B cell (primary cell): ENCODE data around the gene TCERG1L. TPM values are rescaled to one million over a fixed set of nuclear protein-coding genes. Genes with fewer than 3 reads are reported as not detected.

ENCODE experiments used
- ATAC-seq: fragments of 200-7000 bp; cut with Tn5 transposase; one replicate; pipeline ENCODE4 v1.10.0; 2021; ENCODE audit warnings: low read depth, mild to moderate bottlenecking, moderate number of reproducible peaks, moderate library complexity
- CTCF ChIA-PET: fragments of 350-600 bp; sonication (Branson Sonifier 250); formaldehyde crosslinking; loops from one replicate; lab custom pipeline; 2021; ENCODE audit warnings: antibody characterized with exemption, inconsistent platforms; lab: Charles Lee
- POLR2A ChIA-PET: fragments of 350-600 bp; sonication (Branson Sonifier 250); formaldehyde crosslinking; loops from one replicate; lab custom pipeline; 2021; ENCODE audit warnings: antibody characterized with exemption; lab: Charles Lee
- DNase-seq: peaks from one replicate; pipeline ENCODE4 v3.0.0; 2013
- H2AFZ ChIP-seq: 2 replicates; pipeline ENCODE4 v1.6.1; 2012; ENCODE audit warnings: mild to moderate bottlenecking, low read depth, low read length; ENCODE audit not compliant: insufficient read depth, poor library complexity, severe bottlenecking
- H3K27ac ChIP-seq, 2 donors: 1 replicate in 1 of 2; 2 replicates in 1 of 2; pipeline ENCODE4 v1.5.1; 2012 to 2013; ENCODE audit warnings: low read length in 2 of 2, mild to moderate bottlenecking in 2 of 2, moderate library complexity in 1 of 2
- H3K27me3 ChIP-seq, 4 experiments: fragments of 200-600 bp in 1 of 4; sonication (generic) in 1 of 4; replicated peaks in 1 of 4; 1 replicate in 2 of 4; 2 replicates in 2 of 4; pipeline versions ENCODE4 v1.6.1 to v1.7.0; 2013 to 2016; ENCODE audit warnings: low read length in 3 of 4, mild to moderate bottlenecking in 2 of 4, mixed read lengths in 1 of 4, moderate library complexity in 1 of 4; ENCODE audit not compliant: insufficient read depth in 4 of 4, control insufficient read depth in 3 of 4; ENCODE audit errors: control extremely low read depth in 1 of 4
- H3K36me3 ChIP-seq, 2 experiments: replicated peaks in 1 of 2; 1 replicate in 1 of 2; 2 replicates in 1 of 2; pipeline versions ENCODE4 v1.6.1 to v1.7.1; 2013; ENCODE audit warnings: low read length in 1 of 2; ENCODE audit not compliant: insufficient read depth in 2 of 2, control insufficient read depth in 1 of 2; ENCODE audit errors: control extremely low read depth in 1 of 2, extremely low read depth in 1 of 2
- H3K4me1 ChIP-seq, 2 donors: fragments of 200-600 bp in 1 of 2; sonication (generic) in 1 of 2; 1 replicate in 1 of 2; 2 replicates in 1 of 2; pipeline versions ENCODE4 v1.5.1 to v1.6.1; 2013 to 2017; ENCODE audit warnings: low read length in 2 of 2; ENCODE audit not compliant: control insufficient read depth in 2 of 2, insufficient read depth in 2 of 2
- H3K4me2 ChIP-seq: replicated peaks from 2 replicates; pipeline ENCODE3; 2012; ENCODE audit warnings: mild to moderate bottlenecking, low read depth, low read length; ENCODE audit not compliant: poor library complexity, severe bottlenecking
- H3K4me3 ChIP-seq, 5 experiments: fragments of 200-600 bp in 1 of 5; sonication (generic) in 1 of 5; 1 replicate in 3 of 5; 2 replicates in 2 of 5; pipeline versions ENCODE4 v1.5.1 to v1.7.0; 2011 to 2016; ENCODE audit warnings: low read length in 4 of 5, mild to moderate bottlenecking in 4 of 5, low read depth in 2 of 5, control low read depth in 1 of 5, moderate library complexity in 1 of 5; ENCODE audit not compliant: insufficient read depth in 1 of 5; ENCODE audit errors: control extremely low read depth in 1 of 5, extremely low read depth in 1 of 5
- H3K79me2 ChIP-seq: fragments of 200-600 bp; sonication (generic); one replicate; pipeline ENCODE4 v1.6.0; 2016; ENCODE audit warnings: low read length; ENCODE audit not compliant: control insufficient read depth, insufficient read depth
- H3K9ac ChIP-seq: fragments of 200-600 bp; sonication (generic); 2 replicates; pipeline ENCODE4 v1.6.1; 2017; ENCODE audit warnings: mild to moderate bottlenecking, low read length, moderate library complexity
- H3K9me3 ChIP-seq, 3 donors: one replicate each; pipeline versions ENCODE4 v1.6.1 to v1.7.1; 2013; ENCODE audit warnings: low read length in 2 of 3; ENCODE audit not compliant: control insufficient read depth in 2 of 3, insufficient read depth in 1 of 3; ENCODE audit errors: control extremely low read depth in 1 of 3
- H4K20me1 ChIP-seq: 2 replicates; pipeline ENCODE4 v1.6.0; 2012; ENCODE audit warnings: mild to moderate bottlenecking, low read length; ENCODE audit not compliant: insufficient read depth, control insufficient read depth, poor library complexity, severe bottlenecking
- H3K27ac Mint-ChIP-seq: one replicate; pipeline ENCODE4 v1.8.0; 2021; ENCODE audit warnings: mixed read lengths
- H3K27me3 Mint-ChIP-seq: one replicate; pipeline ENCODE4 v1.8.0; 2021; ENCODE audit warnings: mixed read lengths
- H3K4me1 Mint-ChIP-seq: one replicate; pipeline ENCODE4 v1.8.0; 2021; ENCODE audit warnings: mixed read lengths
- H3K4me3 Mint-ChIP-seq: one replicate; pipeline ENCODE4 v1.8.0; 2021; ENCODE audit warnings: mixed read lengths
- H3K9me3 Mint-ChIP-seq: one replicate; pipeline ENCODE4 v1.8.0; 2022; ENCODE audit warnings: mixed read lengths; ENCODE audit not compliant: insufficient read depth
- EZH2 ChIP-seq: IDR thresholded peaks from 2 replicates; pipeline ENCODE4 v1.6.1; 2012; ENCODE audit warnings: borderline replicate concordance, low read depth, mild to moderate bottlenecking, moderate library complexity, low read length; ENCODE audit not compliant: insufficient read depth, poor library complexity, severe bottlenecking
- WGBS: methylation state at CpG from one replicate; pipeline ENCODE4 v1.1.5; 2013; ENCODE audit warnings: missing lambda C conversion rate; ENCODE audit not compliant: insufficient coverage; 5-methylcytosine and 5-hydroxymethylcytosine counted together
- intact Hi-C: fragments of 100-400 bp; cut with micrococcal nuclease; formaldehyde crosslinking; loops from one replicate; pipeline ENCODE4 v1.10.0; 2022
- polyA plus RNA-seq: library from polyadenylated mRNA; depleted of rRNA; stranded (reverse); fragments of >200 nt; gene quantifications from 2 replicates; pipeline ENCODE4 v1.2.3, GENCODE V29; 2012
- total RNA-seq, 2 donors: library from RNA; stranded (reverse); fragments of 120-200 nt in 1 of 2; gene quantifications; 1 replicate in 1 of 2; 2 replicates in 1 of 2; pipeline versions ENCODE4 v1.2.3 to v1.2.4, GENCODE V29; 2013 to 2022
- TF ChIP-seq, protein P1 (sequence below): fragments of 200-600 bp; IDR thresholded peaks from one replicate; pipeline ENCODE4 v1.8.0; 2022; ENCODE audit warnings: antibody characterized with exemption, mild to moderate bottlenecking

TCERG1L gene
- total and polyA plus RNA-seq, 2 donors (not counting 1 experiment from before 2014, with no cell fraction given), result 0.10 TPM; not detected in 1

DNA sequence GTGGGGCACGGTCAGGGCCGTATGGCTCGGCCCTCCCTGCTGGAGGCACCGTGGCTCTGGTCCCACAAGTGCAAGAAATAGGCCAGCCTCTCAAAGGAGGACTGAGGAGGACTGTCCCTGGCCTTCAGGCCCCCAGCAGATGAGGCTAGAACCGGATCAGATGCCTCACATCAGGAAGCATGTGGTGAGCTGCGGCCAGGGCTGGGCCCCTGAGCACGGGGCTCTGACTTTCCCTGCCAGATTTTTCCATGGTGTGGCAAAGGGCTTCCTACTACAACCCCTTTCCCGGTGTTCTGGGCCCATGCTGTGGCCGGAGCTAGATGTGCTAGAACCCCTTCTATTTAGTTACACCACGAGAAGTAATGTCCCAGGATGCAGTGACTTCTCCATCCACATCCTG lies 100.4 kb downstream of the TCERG1L start:
- Histone ChIP-seq H3K27me3 (no peaks in the 10 kb centered on the region), H3K9ac (no peak overlapping the region)
- no peak for ATAC-seq

DNA sequence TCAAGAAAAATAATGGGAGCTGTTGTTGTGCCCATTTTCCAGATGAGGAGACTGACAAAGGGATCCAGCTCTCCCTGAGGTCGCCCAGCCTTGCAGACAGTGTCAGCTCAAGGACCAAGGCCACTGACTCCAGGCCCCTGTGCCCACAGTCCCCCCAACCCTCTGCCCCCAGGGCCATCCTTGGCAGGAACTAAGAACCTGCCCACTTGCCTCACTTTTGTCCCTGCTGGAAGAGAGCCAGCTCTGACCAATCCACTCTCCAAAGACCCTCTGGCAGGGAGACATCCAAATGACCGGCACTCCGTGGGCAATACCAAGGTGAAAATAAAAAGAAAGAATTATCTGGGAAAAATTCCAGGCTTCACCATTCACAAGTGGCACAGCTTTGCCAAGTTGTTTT lies 101.3 kb downstream of the TCERG1L start:
- no peak overlapping the region for H3K4me2 ChIP-seq
- Mint-ChIP-seq H3K4me3 (no peak overlapping the region), H3K27me3 (no peaks in the 10 kb centered on the region), H3K27ac (no peak overlapping the region), H3K9me3 (no peaks in the 10 kb centered on the region), H3K4me1 (no peaks in the 10 kb centered on the region)
- no peak overlapping the region for H3K9ac ChIP-seq
- H3K4me1 ChIP-seq, result no peaks in the 10 kb centered on the region
- H2AFZ ChIP-seq, result no peak overlapping the region
- CTCF ChIA-PET, result no interaction called here
- peaks cover 0 to 38% (median 0%) of the 10 kb centered on the region in 3 donors for H3K9me3 ChIP-seq
- H3K4me3 ChIP-seq, result no peak overlapping the region
- 60% methylated on average over 1 of the region's 3 CpGs for WGBS
- H3K27ac ChIP-seq, result no peak overlapping the region
- H4K20me1 ChIP-seq, result no peaks in the 10 kb centered on the region
- H3K27me3 ChIP-seq, result no peaks in the 10 kb centered on the region
- POLR2A ChIA-PET, result no interaction called here
- intact Hi-C loops, result no loop called here
- no peak for ATAC-seq
- no peak for DNase-seq
- H3K79me2 ChIP-seq, result no peaks in the 10 kb centered on the region
- TF ChIP-seq, protein P1, sequence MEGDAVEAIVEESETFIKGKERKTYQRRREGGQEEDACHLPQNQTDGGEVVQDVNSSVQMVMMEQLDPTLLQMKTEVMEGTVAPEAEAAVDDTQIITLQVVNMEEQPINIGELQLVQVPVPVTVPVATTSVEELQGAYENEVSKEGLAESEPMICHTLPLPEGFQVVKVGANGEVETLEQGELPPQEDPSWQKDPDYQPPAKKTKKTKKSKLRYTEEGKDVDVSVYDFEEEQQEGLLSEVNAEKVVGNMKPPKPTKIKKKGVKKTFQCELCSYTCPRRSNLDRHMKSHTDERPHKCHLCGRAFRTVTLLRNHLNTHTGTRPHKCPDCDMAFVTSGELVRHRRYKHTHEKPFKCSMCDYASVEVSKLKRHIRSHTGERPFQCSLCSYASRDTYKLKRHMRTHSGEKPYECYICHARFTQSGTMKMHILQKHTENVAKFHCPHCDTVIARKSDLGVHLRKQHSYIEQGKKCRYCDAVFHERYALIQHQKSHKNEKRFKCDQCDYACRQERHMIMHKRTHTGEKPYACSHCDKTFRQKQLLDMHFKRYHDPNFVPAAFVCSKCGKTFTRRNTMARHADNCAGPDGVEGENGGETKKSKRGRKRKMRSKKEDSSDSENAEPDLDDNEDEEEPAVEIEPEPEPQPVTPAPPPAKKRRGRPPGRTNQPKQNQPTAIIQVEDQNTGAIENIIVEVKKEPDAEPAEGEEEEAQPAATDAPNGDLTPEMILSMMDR, result no peak
- TF ChIP-seq EZH2, result no peak
- H3K36me3 ChIP-seq, result no peaks in the 10 kb centered on the region

More for the DNA sequence above, 100.4 kb downstream of the TCERG1L start:
- no peaks in the 10 kb centered on the region for H3K4me1 ChIP-seq
- H3K36me3 ChIP-seq, result no peaks in the 10 kb centered on the region
- no peak overlapping the region for H2AFZ ChIP-seq
- DNase-seq, result no peak
- Mint-ChIP-seq H3K9me3 (no peaks in the 10 kb centered on the region), H3K27ac (no peak overlapping the region), H3K27me3 (no peaks in the 10 kb centered on the region), H3K4me3 (no peak overlapping the region), H3K4me1 (no peaks in the 10 kb centered on the region)
- ChIA-PET POLR2A (no interaction called here), CTCF (no interaction called here)
- TF ChIP-seq, protein P1, result no peak
- no peak for TF ChIP-seq EZH2
- peaks cover 0 to 31% (median 0%) of the 10 kb centered on the region in 3 donors for H3K9me3 ChIP-seq
- no peak overlapping the region for H3K4me3 ChIP-seq
- no peak overlapping the region for H3K4me2 ChIP-seq
- 78% methylated on average over 10 of the region's 10 CpGs for WGBS
- H3K79me2 ChIP-seq, result no peaks in the 10 kb centered on the region
- H4K20me1 ChIP-seq, result no peaks in the 10 kb centered on the region
- intact Hi-C loops, result no loop called here
- no peak overlapping the region for H3K27ac ChIP-seq
